ENCODE results near the gene RASGRP4. TPM values are rescaled to one million over a fixed set of nuclear protein-coding genes. Genes with fewer than 3 reads are reported as not detected.
"Not testable (repeated sequence)": the region's sequence is repeated elsewhere in the genome, so short reads cannot be mapped to it uniquely, and the experiment has no call there.

Gene RASGRP4
- total RNA-seq, 1 donor from 2014 or later = 1.7 TPM

GRCh38 chr19:38445362-38445761, 19.3 kb upstream of the RASGRP4 start:
- DNase-seq (ENCODE audit: low spot score) = no peak

- DNase-seq (ENCODE audit: low spot score) = no peak
These were observed 18.0 kb upstream of the RASGRP4 start for GRCh38 chr19:38444026-38444425.

GRCh38 chr19:38443458-38443999, 17.5 kb upstream of the RASGRP4 start:
- DNase-seq (ENCODE audit: low spot score) = no peak

GRCh38 chr19:38442736-38443135, 16.7 kb upstream of the RASGRP4 start:
- DNase-seq (ENCODE audit: low spot score) = no peak

GRCh38 chr19:38441657-38442348, 15.8 kb upstream of the RASGRP4 start:
- DNase-seq (ENCODE audit: low spot score) = no peak

- DNase-seq (ENCODE audit: low spot score) = no peak
These were observed 14.6 kb upstream of the RASGRP4 start for GRCh38 chr19:38440592-38440991.

GRCh38 chr19:38437917-38438316, 11.9 kb upstream of the RASGRP4 start:
- DNase-seq (ENCODE audit: low spot score) = no peak

- no peak for DNase-seq (ENCODE audit: low spot score)
These were observed 11.3 kb upstream of the RASGRP4 start for GRCh38 chr19:38437295-38437694.

GRCh38 chr19:38434549-38435051, 8.6 kb upstream of the RASGRP4 start:
- no peak for DNase-seq (ENCODE audit: low spot score)

- no peak for DNase-seq (ENCODE audit: low spot score)
These were observed 7.3 kb upstream of the RASGRP4 start, which contains the start of gene RYR1 for GRCh38 chr19:38433268-38433733. RYR1 (plus strand) TSS chr19:38433691; CDS start chr19:38433830, 139 bp downstream.

- no peak for DNase-seq (ENCODE audit: low spot score)
These were observed 4.9 kb upstream of the RASGRP4 start for GRCh38 chr19:38430931-38431330.

GRCh38 chr19:38429811-38430156, 3.8 kb upstream of the RASGRP4 start:
- no peak for DNase-seq (ENCODE audit: low spot score)

- no peak for DNase-seq (ENCODE audit: low spot score)
These were observed 3.2 kb upstream of the RASGRP4 start for GRCh38 chr19:38429055-38429810.

- DNase-seq (ENCODE audit: low spot score) = not testable (repeated sequence)
These were observed 1.1 kb upstream of the RASGRP4 start for GRCh38 chr19:38427035-38427677.

- no peak for DNase-seq (ENCODE audit: low spot score)
These were observed 703 bp downstream of the RASGRP4 start for GRCh38 chr19:38425222-38425809.

- DNase-seq (ENCODE audit: low spot score) = no peak
These were observed 1.7 kb downstream of the RASGRP4 start for GRCh38 chr19:38424272-38424671.

GRCh38 chr19:38422438-38422837, 3.6 kb downstream of the RASGRP4 start:
- DNase-seq (ENCODE audit: low spot score) = no peak

- DNase-seq (ENCODE audit: low spot score) = no peak
These were observed 4.2 kb downstream of the RASGRP4 start for GRCh38 chr19:38421856-38422255.

GRCh38 chr19:38420935-38421334, 5.1 kb downstream of the RASGRP4 start:
- no peak for DNase-seq (ENCODE audit: low spot score)

GRCh38 chr19:38417544-38418506, 8.2 kb downstream of the RASGRP4 start:
- DNase-seq (ENCODE audit: low spot score) = peak; percentile 76

- DNase-seq (ENCODE audit: low spot score) = no peak
These were observed 8.9 kb downstream of the RASGRP4 start for GRCh38 chr19:38417146-38417543.

Data from ureter (tissue), 1 donor.